Fibroblast of skin of left quadriceps (primary cell): Measurements from ENCODE around the gene EDA.

Source experiments
- DNase-seq, 2 experiments: peaks; one replicate each; pipeline ENCODE4 v3.0.0-alpha.2; 2013; ENCODE audit warnings: low read depth in 2 of 2

EDA gene

GRCh38 chrX:69615779-69616456 lies at the start of gene EDA:
EDA (plus strand) TSS chrX:69616113.
- DNase-seq = peak; percentile 67 to 71

DNA sequence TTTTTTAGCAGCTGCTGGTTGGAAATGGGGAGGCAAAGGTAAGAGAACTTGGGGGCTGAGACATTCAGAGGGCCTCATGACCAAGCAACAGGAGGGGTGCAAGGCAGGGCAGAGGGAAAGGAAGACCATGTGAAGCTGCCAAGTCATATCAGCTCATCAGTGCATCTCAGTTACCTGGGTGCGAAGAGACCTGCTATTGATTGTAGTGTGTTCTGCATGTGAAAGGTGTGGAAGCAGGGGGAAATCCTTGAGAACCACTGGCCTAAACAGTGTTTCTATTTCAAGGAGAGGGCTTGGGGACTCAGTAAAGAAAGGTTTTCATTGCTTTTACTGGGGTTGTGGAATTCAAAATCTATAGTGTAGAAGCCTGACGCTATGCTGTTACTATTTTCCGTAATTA lies 47.1 kb upstream of the EDA start:
- DNase-seq = no peak

- no peak for DNase-seq
These were observed 18.5 kb upstream of the EDA start for GRCh38 chrX:69597399-69597798.

GRCh38 chrX:69600182-69600581 lies 15.7 kb upstream of the EDA start:
- no peak for DNase-seq

GRCh38 chrX:69603566-69604194 lies 12.2 kb upstream of the EDA start:
- no peak for DNase-seq

GRCh38 chrX:69605521-69605920 lies 10.4 kb upstream of the EDA start:
- no peak for DNase-seq

- DNase-seq = no peak
These were observed 8.3 kb upstream of the EDA start for GRCh38 chrX:69607616-69608015.

DNA sequence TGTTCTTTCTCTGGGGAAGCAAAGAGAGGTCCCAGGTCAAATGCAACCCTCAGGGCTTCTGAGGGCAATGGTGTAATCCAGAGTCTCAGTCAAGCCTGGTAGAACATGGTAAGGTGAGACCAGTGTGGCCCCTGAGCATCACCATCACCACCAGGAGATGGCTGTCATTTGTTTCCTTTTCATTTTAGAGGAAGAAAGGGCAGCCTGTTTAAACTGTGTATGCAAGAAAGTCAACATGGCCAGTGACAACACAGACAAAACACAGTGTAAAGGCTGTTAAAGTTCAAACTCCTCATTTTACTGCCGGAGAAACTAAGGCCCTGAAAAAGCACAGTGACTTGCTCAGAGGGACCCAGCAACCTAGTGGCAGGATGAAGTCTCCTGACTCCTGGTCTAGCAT lies 2.0 kb upstream of the EDA start:
- no peak for DNase-seq

- DNase-seq = no peak
These were observed 1.0 kb upstream of the EDA start for GRCh38 chrX:69614886-69615285.

DNA sequence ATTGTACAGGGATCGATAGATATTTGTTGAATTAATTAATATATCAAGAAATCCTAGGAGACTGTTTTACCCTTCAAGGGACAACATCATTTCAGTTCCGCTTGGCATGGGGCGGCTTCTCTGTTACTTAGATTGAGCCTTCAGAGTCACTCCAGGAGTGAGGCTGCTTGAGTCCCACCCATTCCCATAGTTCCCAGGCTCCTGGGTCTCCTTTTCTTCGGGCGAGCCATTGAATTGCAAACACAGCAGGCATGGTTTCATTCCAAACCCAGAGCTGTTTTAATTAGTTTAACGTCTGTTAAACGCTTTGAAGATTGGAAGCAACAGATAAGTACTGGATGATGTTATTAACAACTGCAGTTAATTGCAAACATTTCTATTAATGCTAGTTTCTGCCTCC lies 571 bp upstream of the EDA start:
- no peak for DNase-seq

DNA sequence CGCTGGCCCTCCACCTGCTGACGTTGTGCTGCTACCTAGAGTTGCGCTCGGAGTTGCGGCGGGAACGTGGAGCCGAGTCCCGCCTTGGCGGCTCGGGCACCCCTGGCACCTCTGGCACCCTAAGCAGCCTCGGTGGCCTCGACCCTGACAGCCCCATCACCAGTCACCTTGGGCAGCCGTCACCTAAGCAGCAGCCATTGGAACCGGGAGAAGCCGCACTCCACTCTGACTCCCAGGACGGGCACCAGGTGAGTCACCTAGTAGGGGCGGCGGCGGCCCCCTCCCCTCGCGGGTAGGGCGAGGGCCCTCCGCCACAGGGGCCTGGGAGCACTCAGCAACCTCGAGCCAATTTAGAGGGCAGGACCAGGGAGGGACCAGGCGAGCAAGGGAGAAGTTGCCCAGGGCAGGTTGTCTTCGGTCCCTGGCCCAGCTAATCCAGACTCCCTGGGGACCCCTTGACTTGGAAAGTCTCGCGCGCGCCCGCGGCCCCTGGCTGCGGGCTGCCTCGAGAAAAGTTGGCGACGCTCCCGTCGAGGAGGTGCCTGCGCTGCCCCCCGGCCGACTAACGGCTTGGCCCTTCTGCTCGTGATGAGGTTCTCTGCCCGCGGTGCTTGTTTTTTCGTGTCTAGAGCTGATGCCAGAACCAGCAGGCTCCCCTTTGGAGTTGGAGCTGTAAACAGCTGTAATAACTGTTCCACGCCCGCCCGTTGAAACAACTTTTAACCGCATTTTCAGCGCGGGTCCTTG lies 717 bp downstream of the EDA start:
- DNase-seq = no peak

GRCh38 chrX:69618803-69619202 lies 2.9 kb downstream of the EDA start:
- DNase-seq = no peak

- DNase-seq = no peak
These were observed 10.2 kb downstream of the EDA start for GRCh38 chrX:69626129-69626528.

GRCh38 chrX:69627744-69628143 lies 11.8 kb downstream of the EDA start:
- DNase-seq = no peak

GRCh38 chrX:69630147-69630546 lies 14.2 kb downstream of the EDA start:
- DNase-seq = no peak

- DNase-seq = no peak
These were observed 48.8 kb downstream of the EDA start for GRCh38 chrX:69664693-69665092.

DNA sequence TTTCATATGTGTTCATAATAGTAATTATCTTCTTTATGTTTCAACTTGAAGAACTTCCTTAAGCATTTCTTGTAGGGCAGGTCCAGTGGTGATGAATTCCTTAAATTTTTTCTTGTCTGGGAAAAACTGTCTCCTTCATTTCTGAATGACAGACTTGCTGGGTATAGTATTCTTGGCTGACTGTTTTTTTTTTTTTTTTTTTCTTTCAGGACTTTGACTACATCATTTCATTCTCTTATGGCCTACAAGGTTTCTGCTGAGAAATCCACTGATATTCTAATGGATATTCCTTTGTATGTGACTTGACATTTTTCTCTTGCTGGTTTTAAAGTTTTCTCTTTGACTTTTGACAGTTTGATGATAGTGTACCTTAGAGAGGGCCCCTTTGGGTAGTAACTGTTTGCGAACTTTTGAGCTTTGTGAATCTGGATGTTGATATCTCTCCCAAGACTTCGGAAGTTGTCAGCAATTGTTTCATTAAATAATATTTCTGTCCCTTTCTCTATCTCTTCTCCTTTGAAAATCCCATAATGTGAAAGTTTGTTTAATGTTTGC lies 54.2 kb downstream of the EDA start:
- DNase-seq = no peak

DNA sequence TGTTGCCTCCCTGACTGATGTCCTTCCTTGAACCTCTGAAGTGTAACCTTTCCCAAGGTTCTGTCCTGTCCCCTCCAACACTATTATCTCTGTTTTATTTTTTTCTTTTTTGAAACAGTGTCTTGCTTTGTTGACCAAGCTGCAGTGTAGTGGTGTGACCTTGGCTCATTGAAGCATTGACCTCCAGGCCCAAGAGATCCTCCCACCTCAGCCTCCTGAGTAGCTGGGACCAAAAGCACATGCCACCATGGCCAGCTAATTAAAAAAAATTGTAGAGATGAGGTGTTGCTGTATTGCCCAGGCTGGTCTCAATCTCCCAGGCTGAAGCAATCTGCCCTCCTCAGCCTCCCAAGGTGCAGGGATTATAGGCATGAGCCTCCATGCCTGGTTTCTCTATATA lies 59.0 kb downstream of the EDA start:
- DNase-seq = no peak

GRCh38 chrX:69705818-69706217 lies 89.9 kb downstream of the EDA start:
- no peak for DNase-seq

- DNase-seq = no peak
These were observed 102.2 kb downstream of the EDA start for GRCh38 chrX:69718102-69718501.

DNA sequence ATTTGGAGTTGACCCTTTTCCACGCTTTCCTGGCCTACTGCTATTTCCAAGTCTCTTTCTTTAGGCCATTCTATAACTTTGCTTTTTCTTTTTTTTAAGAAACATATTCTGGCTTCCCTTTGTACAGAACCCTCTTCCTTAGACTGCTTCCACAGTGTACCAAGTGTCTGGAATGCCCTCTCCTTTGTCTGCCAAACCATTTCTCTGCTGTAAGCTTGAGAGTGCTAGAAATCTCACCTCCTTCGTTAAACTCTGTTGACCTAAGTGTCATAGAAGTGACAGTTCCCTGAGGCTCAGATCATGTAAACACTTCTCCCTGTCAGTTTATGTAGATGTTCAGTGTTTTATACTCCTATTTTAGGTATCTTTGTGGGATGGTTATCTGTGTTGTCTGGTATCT lies 108.4 kb downstream of the EDA start:
- DNase-seq = no peak

DNA sequence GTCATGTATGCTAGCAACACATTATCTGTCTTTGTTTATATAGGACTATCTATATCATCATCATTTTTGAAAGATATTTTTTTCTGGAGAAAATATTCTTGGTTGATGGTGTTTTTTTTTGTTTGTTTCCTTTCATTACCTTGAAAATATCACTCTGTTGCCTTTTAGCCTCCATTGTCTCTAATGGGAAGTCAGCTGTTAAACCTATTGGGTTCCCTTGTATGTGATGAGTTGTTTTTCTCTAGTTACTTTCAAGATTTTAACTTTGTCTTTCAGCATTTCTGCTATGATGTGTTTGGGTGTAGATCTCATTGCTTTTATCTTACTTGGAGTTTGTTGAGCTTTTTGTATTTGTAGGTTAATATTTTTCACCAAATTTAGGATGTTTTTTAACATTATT lies 124.4 kb downstream of the EDA start:
- no peak for DNase-seq

- DNase-seq = no peak
These were observed 125.8 kb downstream of the EDA start for GRCh38 chrX:69741721-69742120.
